HG02870 (cell line): ENCODE measurements around the gene FNBP1.

Source experiments
- ATAC-seq: cut with Tn5 transposase; IDR thresholded peaks from one replicate; pipeline ENCODE4 v1.9.1; 2021; ENCODE audit warnings: mild to moderate bottlenecking, moderate library complexity; ENCODE audit not compliant: unreplicated experiment

The FNBP1 gene

GRCh38 chr9:129879991-129880653, 162.9 kb downstream of the FNBP1 start:
- no peak for ATAC-seq

- ATAC-seq = no peak
Observed at GRCh38 chr9:129879103-129879699, 163.8 kb downstream of the FNBP1 start.

- ATAC-seq = no peak
Observed at GRCh38 chr9:129878291-129878690, 164.7 kb downstream of the FNBP1 start.

GRCh38 chr9:129876815-129877214, 166.2 kb downstream of the FNBP1 start:
- no peak for ATAC-seq

GRCh38 chr9:129875687-129876395, 167.1 kb downstream of the FNBP1 start:
- ATAC-seq = no peak

- ATAC-seq = no peak
Observed at GRCh38 chr9:129875181-129875611, 167.8 kb downstream of the FNBP1 start.

GRCh38 chr9:129874261-129875101, 168.5 kb downstream of the FNBP1 start:
- no peak for ATAC-seq

GRCh38 chr9:129873563-129874190, 169.3 kb downstream of the FNBP1 start:
- ATAC-seq = no peak

- no peak for ATAC-seq
Observed at GRCh38 chr9:129871046-129871445, 171.9 kb downstream of the FNBP1 start.

GRCh38 chr9:129869585-129870501, 173.1 kb downstream of the FNBP1 start:
- ATAC-seq = no peak

GRCh38 chr9:129868872-129869486, 174.0 kb downstream of the FNBP1 start:
- ATAC-seq = no peak

GRCh38 chr9:129868023-129868871, 174.7 kb downstream of the FNBP1 start:
- ATAC-seq = no peak

GRCh38 chr9:129867136-129868022, 175.6 kb downstream of the FNBP1 start:
- no peak for ATAC-seq

- ATAC-seq = no peak
Observed at GRCh38 chr9:129866394-129867135, 176.4 kb downstream of the FNBP1 start.

GRCh38 chr9:129865668-129866320, 177.2 kb downstream of the FNBP1 start:
- ATAC-seq = no peak

GRCh38 chr9:129864991-129865647, 177.9 kb downstream of the FNBP1 start:
- no peak for ATAC-seq
